OCI-LY3 (cell line): Measurements from ENCODE around the gene SMAD6.

Experiments used
- H2AFZ ChIP-seq: fragments of 200-600, 300-600 bp; shearing (Covaris generic); 2 replicates; pipeline ENCODE4 v1.6.0; 2014; ENCODE audit warnings: antibody characterized with exemption, low read depth, low read length
- H3K27ac ChIP-seq: fragments of 200-600, 300-600 bp; sonication (generic); 2 replicates; pipeline ENCODE4 v1.5.1; 2014; ENCODE audit warnings: mild to moderate bottlenecking, low read length, moderate library complexity, mixed read lengths
- H3K27me3 ChIP-seq: fragments of 200-600, 300-600 bp; sonication (generic); 2 replicates; pipeline ENCODE4 v1.6.1; 2014; ENCODE audit warnings: low read depth, low read length, mixed read lengths
- H3K36me3 ChIP-seq: fragments of 200-600, 300-600 bp; sonication (generic); replicated peaks from 2 replicates; pipeline ENCODE3; 2014; ENCODE audit warnings: low read depth, low read length, mixed read lengths
- H3K4me1 ChIP-seq: fragments of 300-600, 200-600 bp; sonication (generic); 2 replicates; pipeline ENCODE4 v1.6.1; 2014; ENCODE audit warnings: low read length, mixed read lengths
- H3K4me2 ChIP-seq: fragments of 200-600, 300-600 bp; sonication (generic); 2 replicates; pipeline ENCODE4 v1.6.1; 2014; ENCODE audit warnings: low read length, mixed read lengths
- H3K4me3 ChIP-seq: fragments of 300-600, 200-600 bp; sonication (generic); 2 replicates; pipeline ENCODE4 v1.5.1; 2014; ENCODE audit warnings: antibody characterized with exemption, mild to moderate bottlenecking, low read length, moderate library complexity
- H3K79me2 ChIP-seq: fragments of 300-600, 200-600 bp; shearing (Covaris generic); 2 replicates; pipeline ENCODE4 v1.6.1; 2014; ENCODE audit warnings: mild to moderate bottlenecking, low read length, mixed read lengths
- H3K9ac ChIP-seq: fragments of 300-600, 200-600 bp; shearing (Covaris generic); 2 replicates; pipeline ENCODE4 v1.6.0; 2014; ENCODE audit warnings: mild to moderate bottlenecking, low read length, moderate library complexity
- H3K9me3 ChIP-seq: fragments of 200-600, 300-600 bp; shearing (Covaris generic); 2 replicates; pipeline ENCODE4 v1.6.1; 2014; ENCODE audit warnings: low read length, mixed read lengths; ENCODE audit not compliant: insufficient read depth
- H4K20me1 ChIP-seq: fragments of 200-600, 300-600 bp; sonication (generic); 2 replicates; pipeline ENCODE4 v1.6.1; 2016; ENCODE audit warnings: low read length, mixed read lengths; ENCODE audit not compliant: insufficient read depth
- EZH2phosphoT487 ChIP-seq: fragments of 200-600 bp; shearing (Covaris generic); IDR thresholded peaks from 2 replicates; pipeline ENCODE4 v1.6.1; 2018; ENCODE audit warnings: antibody characterized with exemption, mixed run types, low read depth
- TF ChIP-seq, protein P1 (sequence below): fragments of 200-600, 300-600 bp; sonication (generic); IDR thresholded peaks from 2 replicates; pipeline ENCODE4 v1.5.1; 2014; ENCODE audit warnings: antibody characterized with exemption, low read length, low read depth

SMAD6 gene

DNA sequence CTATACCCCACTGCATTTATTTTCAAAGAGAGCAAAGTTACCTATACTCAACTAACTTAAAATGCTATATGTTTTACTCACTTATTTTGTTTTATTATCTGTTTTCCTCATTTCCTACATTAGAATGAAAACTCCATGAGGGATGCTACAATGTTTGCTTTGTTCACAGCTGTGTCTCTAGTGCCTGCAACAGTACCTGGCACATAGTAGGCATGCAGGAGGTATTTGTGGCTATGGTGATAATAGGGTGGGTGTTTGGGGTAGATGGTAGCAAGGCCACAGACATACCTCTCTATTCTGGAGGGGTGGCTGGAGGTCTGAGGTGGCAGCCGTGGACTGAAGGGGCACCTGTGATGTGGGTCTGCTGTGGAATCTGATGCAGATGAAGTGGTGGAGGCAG is 24.7 kb upstream of the SMAD6 start:
- H3K79me2 ChIP-seq: no peaks in the 10 kb centered on the region
- H3K9me3 ChIP-seq: peaks cover 7% of the 10 kb centered on the region; the same call in 1 of the 2 replicates
- H3K9ac ChIP-seq: no peak overlapping the region
- H2AFZ ChIP-seq: no peak overlapping the region
- TF ChIP-seq, protein P1, sequence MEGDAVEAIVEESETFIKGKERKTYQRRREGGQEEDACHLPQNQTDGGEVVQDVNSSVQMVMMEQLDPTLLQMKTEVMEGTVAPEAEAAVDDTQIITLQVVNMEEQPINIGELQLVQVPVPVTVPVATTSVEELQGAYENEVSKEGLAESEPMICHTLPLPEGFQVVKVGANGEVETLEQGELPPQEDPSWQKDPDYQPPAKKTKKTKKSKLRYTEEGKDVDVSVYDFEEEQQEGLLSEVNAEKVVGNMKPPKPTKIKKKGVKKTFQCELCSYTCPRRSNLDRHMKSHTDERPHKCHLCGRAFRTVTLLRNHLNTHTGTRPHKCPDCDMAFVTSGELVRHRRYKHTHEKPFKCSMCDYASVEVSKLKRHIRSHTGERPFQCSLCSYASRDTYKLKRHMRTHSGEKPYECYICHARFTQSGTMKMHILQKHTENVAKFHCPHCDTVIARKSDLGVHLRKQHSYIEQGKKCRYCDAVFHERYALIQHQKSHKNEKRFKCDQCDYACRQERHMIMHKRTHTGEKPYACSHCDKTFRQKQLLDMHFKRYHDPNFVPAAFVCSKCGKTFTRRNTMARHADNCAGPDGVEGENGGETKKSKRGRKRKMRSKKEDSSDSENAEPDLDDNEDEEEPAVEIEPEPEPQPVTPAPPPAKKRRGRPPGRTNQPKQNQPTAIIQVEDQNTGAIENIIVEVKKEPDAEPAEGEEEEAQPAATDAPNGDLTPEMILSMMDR: no peak
- no peak for TF ChIP-seq EZH2phosphoT487
- H3K36me3 ChIP-seq: no peaks in the 10 kb centered on the region
- no peaks in the 10 kb centered on the region for H3K4me1 ChIP-seq
- H3K4me3 ChIP-seq: no peak overlapping the region
- H3K27me3 ChIP-seq: no peaks in the 10 kb centered on the region
- no peaks in the 10 kb centered on the region for H4K20me1 ChIP-seq
- H3K4me2 ChIP-seq: no peak overlapping the region
- no peak overlapping the region for H3K27ac ChIP-seq

DNA sequence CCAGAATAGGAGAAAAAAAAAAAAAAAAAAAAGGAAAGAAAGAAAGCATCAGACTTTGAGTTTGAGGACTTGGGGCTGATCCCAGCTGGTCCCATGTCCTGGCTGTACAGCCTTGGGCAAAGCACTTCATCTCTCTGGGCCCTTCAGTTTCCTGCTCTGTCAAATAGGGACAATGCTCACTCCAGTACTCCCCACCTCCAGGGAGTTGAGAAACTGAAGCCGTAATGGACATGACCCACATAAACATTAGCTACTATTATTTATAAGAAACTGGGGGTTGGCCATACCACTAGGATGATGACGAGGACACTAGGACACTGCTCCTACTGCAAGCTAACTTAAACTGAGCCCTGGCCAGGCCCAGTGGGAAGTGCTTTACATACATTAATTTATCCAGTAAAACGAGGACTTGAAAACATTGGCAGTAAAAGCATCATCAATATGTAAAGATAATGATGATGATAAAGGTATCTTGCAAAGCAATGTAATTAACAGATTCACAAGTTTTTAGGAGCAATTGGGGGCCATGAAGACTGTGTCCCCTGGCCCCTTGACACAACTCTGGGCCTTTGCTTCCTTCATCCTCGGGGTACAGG is 22.9 kb upstream of the SMAD6 start:
- Histone ChIP-seq H3K27ac (no peak overlapping the region), H3K4me1 (no peaks in the 10 kb centered on the region), H3K4me2 (no peak overlapping the region), H3K27me3 (no peaks in the 10 kb centered on the region), H2AFZ (no peak overlapping the region), H3K79me2 (no peaks in the 10 kb centered on the region), H3K4me3 (no peak overlapping the region), H3K9ac (no peak overlapping the region), H4K20me1 (no peaks in the 10 kb centered on the region), H3K36me3 (no peaks in the 10 kb centered on the region), H3K9me3 (peaks cover 7% of the 10 kb centered on the region; the same call in 1 of the 2 replicates)
- TF ChIP-seq, protein P1: no peak
- no peak for TF ChIP-seq EZH2phosphoT487

DNA sequence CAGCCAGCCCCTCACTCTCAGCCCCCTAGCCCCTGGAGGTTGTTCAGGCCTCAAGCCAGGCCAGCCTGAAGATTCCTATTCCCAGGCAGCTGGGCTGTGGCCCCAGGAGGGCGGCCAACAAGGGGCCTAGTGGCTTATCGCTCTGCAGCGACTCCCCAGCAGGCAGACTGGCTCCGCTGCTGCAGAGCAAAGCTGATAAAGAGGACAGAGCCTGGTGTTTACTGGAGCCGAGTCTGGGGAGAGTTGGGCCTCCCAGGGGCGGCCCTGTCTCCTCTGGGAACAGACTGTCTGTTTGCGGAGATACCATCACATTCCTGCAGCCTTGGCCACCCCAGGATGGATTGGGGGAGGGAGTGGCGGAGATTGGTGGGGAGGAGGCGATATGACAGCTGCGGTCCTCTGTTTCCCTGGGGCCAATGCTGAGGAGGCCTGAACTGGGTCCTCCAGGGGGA is 22.4 kb upstream of the SMAD6 start:
- Histone ChIP-seq H4K20me1 (no peaks in the 10 kb centered on the region), H3K9me3 (peaks cover 7% of the 10 kb centered on the region; the same call in 1 of the 2 replicates), H3K27me3 (no peaks in the 10 kb centered on the region), H3K9ac (no peak overlapping the region), H3K4me3 (no peak overlapping the region), H2AFZ (no peak overlapping the region), H3K79me2 (no peaks in the 10 kb centered on the region), H3K27ac (no peak overlapping the region), H3K36me3 (no peaks in the 10 kb centered on the region), H3K4me1 (no peaks in the 10 kb centered on the region), H3K4me2 (no peak overlapping the region)
- no peak for TF ChIP-seq EZH2phosphoT487
- TF ChIP-seq, protein P1: no peak

DNA sequence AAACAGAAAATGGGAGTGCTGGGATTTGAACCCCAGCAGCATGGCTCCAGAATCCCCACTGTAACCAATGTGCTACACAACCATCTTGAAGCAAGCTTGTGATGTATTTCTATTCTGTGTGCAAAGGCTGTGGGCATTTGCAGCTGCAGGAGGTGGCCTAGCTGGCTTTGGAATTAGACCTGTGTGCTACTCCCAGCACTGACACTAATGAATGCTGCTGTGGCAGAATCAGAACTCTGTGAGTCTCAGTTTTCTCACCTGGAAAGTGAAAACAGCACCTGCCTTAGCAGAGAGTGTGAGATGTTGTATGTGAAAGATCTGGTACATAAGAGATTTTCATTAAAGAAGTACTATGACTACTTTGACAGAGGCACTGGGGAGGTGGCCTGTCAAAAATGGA is 21.5 kb upstream of the SMAD6 start:
- no peak overlapping the region for H3K9ac ChIP-seq
- H4K20me1 ChIP-seq: no peaks in the 10 kb centered on the region
- H2AFZ ChIP-seq: no peak overlapping the region
- no peak overlapping the region for H3K27ac ChIP-seq
- TF ChIP-seq EZH2phosphoT487: no peak
- TF ChIP-seq, protein P1: no peak
- H3K36me3 ChIP-seq: no peaks in the 10 kb centered on the region
- H3K27me3 ChIP-seq: no peaks in the 10 kb centered on the region
- no peaks in the 10 kb centered on the region for H3K79me2 ChIP-seq
- peaks cover 7% of the 10 kb centered on the region; the same call in 1 of the 2 replicates for H3K9me3 ChIP-seq
- no peaks in the 10 kb centered on the region for H3K4me1 ChIP-seq
- no peak overlapping the region for H3K4me3 ChIP-seq
- no peak overlapping the region for H3K4me2 ChIP-seq
